H9 (cell line): ENCODE measurements around the gene UPF3A. TPM values are rescaled to one million over a fixed set of nuclear protein-coding genes. Genes with fewer than 3 reads are reported as not detected.

ENCODE experiments used
- DNase-seq: peaks from one replicate; pipeline ENCODE4 v3.0.0-alpha.2; 2017
- H2AFZ ChIP-seq: one replicate; pipeline ENCODE4 v1.6.1; 2013; ENCODE audit warnings: mild to moderate bottlenecking, low read length, control low read depth, moderate library complexity
- H2AK5ac ChIP-seq: 2 replicates; pipeline ENCODE4 v1.6.1; 2013; ENCODE audit warnings: low read length, control low read depth, mixed read lengths; ENCODE audit not compliant: insufficient read length
- H2BK120ac ChIP-seq: one replicate; pipeline ENCODE4 v1.6.1; 2013; ENCODE audit warnings: low read depth, mild to moderate bottlenecking, low read length, control low read depth, inconsistent platforms; ENCODE audit not compliant: poor library complexity, severe bottlenecking
- H2BK12ac ChIP-seq: 2 replicates; pipeline ENCODE4 v1.6.1; 2013; ENCODE audit warnings: low read length, control low read depth, mixed read lengths, low read depth; ENCODE audit not compliant: insufficient read length
- H2BK15ac ChIP-seq: 2 replicates; pipeline ENCODE4 v1.6.1; 2013; ENCODE audit warnings: low read depth, low read length, control low read depth
- H2BK20ac ChIP-seq: one replicate; pipeline ENCODE4 v1.6.1; 2013; ENCODE audit warnings: low read depth, mild to moderate bottlenecking, low read length, control low read depth, inconsistent platforms; ENCODE audit not compliant: poor library complexity, severe bottlenecking
- H2BK5ac ChIP-seq: 2 replicates; pipeline ENCODE4 v1.6.1; 2013; ENCODE audit warnings: low read length, control low read depth, mixed read lengths; ENCODE audit not compliant: insufficient read length
- H3K14ac ChIP-seq: 2 replicates; pipeline ENCODE4 v1.6.1; 2013; ENCODE audit warnings: low read length, control low read depth; ENCODE audit not compliant: insufficient read depth
- H3K18ac ChIP-seq: 2 replicates; pipeline ENCODE4 v1.6.1; 2013; ENCODE audit warnings: low read depth, mild to moderate bottlenecking, mixed read lengths, low read length, control low read depth; ENCODE audit not compliant: insufficient read length
- H3K23ac ChIP-seq: 2 replicates; pipeline ENCODE4 v1.6.1; 2013; ENCODE audit warnings: low read length, control low read depth, mixed read lengths, low read depth; ENCODE audit not compliant: insufficient read length
- H3K23me2 ChIP-seq: 2 replicates; pipeline ENCODE4 v1.6.1; 2013; ENCODE audit warnings: low read depth, mild to moderate bottlenecking, mixed read lengths, low read length, control low read depth; ENCODE audit not compliant: insufficient read length, poor library complexity, severe bottlenecking
- H3K27ac ChIP-seq: 2 replicates; pipeline ENCODE4 v1.5.1; 2013; ENCODE audit warnings: low read length, control low read depth, mixed read lengths, low read depth; ENCODE audit not compliant: insufficient read length
- H3K27me3 ChIP-seq: 2 replicates; pipeline ENCODE4 v1.6.1; 2013; ENCODE audit warnings: low read length, control low read depth, inconsistent platforms; ENCODE audit not compliant: insufficient read depth
- H3K4ac ChIP-seq: 2 replicates; pipeline ENCODE4 v1.6.1; 2013; ENCODE audit warnings: low read depth, mild to moderate bottlenecking, control low read depth, inconsistent platforms, low read length, moderate library complexity
- H3K4me1 ChIP-seq: 2 replicates; pipeline ENCODE4 v1.6.1; 2013; ENCODE audit warnings: low read length, control low read depth, inconsistent platforms; ENCODE audit not compliant: insufficient read depth
- H3K4me2 ChIP-seq: 2 replicates; pipeline ENCODE4 v1.6.1; 2013; ENCODE audit warnings: low read length, control low read depth, mixed read lengths; ENCODE audit not compliant: insufficient read length, insufficient read depth
- H3K56ac ChIP-seq: 2 replicates; pipeline ENCODE4 v1.6.1; 2013; ENCODE audit warnings: low read depth, mild to moderate bottlenecking, mixed read lengths, low read length, control low read depth; ENCODE audit not compliant: insufficient read length
- H3K79me1 ChIP-seq: 2 replicates; pipeline ENCODE4 v1.6.1; 2013; ENCODE audit warnings: low read depth, mild to moderate bottlenecking, moderate library complexity, low read length, control low read depth, inconsistent platforms; ENCODE audit not compliant: insufficient read depth, poor library complexity, severe bottlenecking
- H3K79me2 ChIP-seq: 2 replicates; pipeline ENCODE4 v1.6.1; 2013; ENCODE audit warnings: low read length, control low read depth, inconsistent platforms; ENCODE audit not compliant: insufficient read depth
- H3K9ac ChIP-seq: 2 replicates; pipeline ENCODE4 v1.6.1; 2013; ENCODE audit warnings: low read length, control low read depth, mixed read lengths; ENCODE audit not compliant: insufficient read length; ENCODE audit errors: extremely low read depth
- H3K9me3 ChIP-seq: one replicate; pipeline ENCODE4 v1.6.1; 2013; ENCODE audit warnings: low read depth, low read length, inconsistent platforms; ENCODE audit not compliant: control insufficient read depth
- H3T11ph ChIP-seq: one replicate; pipeline ENCODE4 v1.6.1; 2013; ENCODE audit warnings: mild to moderate bottlenecking, low read length, control low read depth, inconsistent platforms
- H4K20me1 ChIP-seq: one replicate; pipeline ENCODE4 v1.6.1; 2013; ENCODE audit not compliant: control insufficient read depth, insufficient read length, insufficient read depth
- H4K5ac ChIP-seq: 2 replicates; pipeline ENCODE4 v1.6.1; 2013; ENCODE audit warnings: low read depth, mild to moderate bottlenecking, mixed read lengths, low read length, control low read depth; ENCODE audit not compliant: insufficient read length
- H4K8ac ChIP-seq: replicated peaks from 2 replicates; pipeline ENCODE4 v1.6.1; 2013; ENCODE audit warnings: low read length, control low read depth, mixed read lengths, low read depth; ENCODE audit not compliant: insufficient read length
- H4K91ac ChIP-seq: 2 replicates; pipeline ENCODE4 v1.6.1; 2013; ENCODE audit warnings: low read depth, mild to moderate bottlenecking, moderate library complexity, mixed read lengths, low read length, control low read depth; ENCODE audit not compliant: insufficient read length
- H3K27ac Mint-ChIP-seq, 3 experiments: 2 replicates in 2 of 3; 3 replicates in 1 of 3; pipeline ENCODE4 v1.8.0; 2020 to 2021; ENCODE audit warnings: mixed read lengths in 3 of 3, mild to moderate bottlenecking in 1 of 3, moderate library complexity in 1 of 3
- H3K27me3 Mint-ChIP-seq: 2 replicates; pipeline ENCODE4 v1.8.0; 2021; ENCODE audit warnings: low read depth, mild to moderate bottlenecking, moderate library complexity, mixed read lengths
- H3K36me3 Mint-ChIP-seq, 3 experiments: 2 replicates in 2 of 3; 3 replicates in 1 of 3; pipeline ENCODE4 v1.8.0; 2020 to 2021; ENCODE audit warnings: low read depth in 3 of 3, mixed read lengths in 3 of 3; ENCODE audit not compliant: insufficient read depth in 1 of 3
- H3K4me1 Mint-ChIP-seq, 2 experiments: 2 replicates each; pipeline ENCODE4 v1.8.0; 2020; ENCODE audit warnings: mixed read lengths in 2 of 2
- H3K4me3 Mint-ChIP-seq, 2 experiments: 2 replicates in 1 of 2; 3 replicates in 1 of 2; pipeline ENCODE4 v1.8.0; 2020 to 2021; ENCODE audit warnings: mild to moderate bottlenecking in 2 of 2, mixed read lengths in 2 of 2, moderate library complexity in 1 of 2
- H3K9me3 Mint-ChIP-seq, 2 experiments: 2 replicates in 1 of 2; 3 replicates in 1 of 2; pipeline ENCODE4 v1.8.0; 2020; ENCODE audit warnings: mild to moderate bottlenecking in 2 of 2, mixed read lengths in 2 of 2, moderate library complexity in 1 of 2
- WGBS: extraction: QIAGEN DNeasy Blood & Tissue Kit; methylation state at CpG from one replicate; pipeline ENCODE4 v1.1.7; 2013; ENCODE audit warnings: missing lambda C conversion rate, low lambda C conversion rate, mixed read lengths; ENCODE audit not compliant: insufficient read length; ENCODE audit errors: extremely low coverage; 5-methylcytosine and 5-hydroxymethylcytosine counted together
- total RNA-seq: library from RNA; stranded (reverse); gene quantifications from 2 replicates; pipeline ENCODE4 v1.2.1, GENCODE V29; 2021
- TF ChIP-seq, protein P1 (sequence below): fragments of 200-600 bp; sonication (generic); conservative IDR thresholded peaks from 3 replicates; pipeline ENCODE4 v1.8.0; 2021; ENCODE audit warnings: antibody characterized with exemption, mild to moderate bottlenecking

Gene UPF3A
- total RNA-seq, 1 experiment from 2014 or later = 81.8 TPM

GRCh38 chr13:114319441-114319913 lies 38.1 kb downstream of the UPF3A start:
- H3K18ac ChIP-seq = no peak overlapping the region
- H3K79me2 ChIP-seq = peaks cover 16% of the 10 kb centered on the region; the same call in 1 of the 2 replicates
- no peak overlapping the region for H2AFZ ChIP-seq
- H4K8ac ChIP-seq = no peak overlapping the region
- H2BK120ac ChIP-seq = no peak overlapping the region
- no peak overlapping the region for H2BK15ac ChIP-seq
- H2BK12ac ChIP-seq = no peak overlapping the region
- no peak overlapping the region for H4K5ac ChIP-seq
- no peak overlapping the region for H2BK20ac ChIP-seq
- no peak overlapping the region for H3K23ac ChIP-seq
- no peaks in the 10 kb centered on the region for H3K4me1 ChIP-seq
- H3K14ac ChIP-seq = no peak overlapping the region
- H3K9ac ChIP-seq = no peak overlapping the region
- DNase-seq = no peak
- H3K56ac ChIP-seq = no peak overlapping the region
- Mint-ChIP-seq H3K27ac (no peak overlapping the region), H3K4me3 (no peak overlapping the region), H3K36me3 (peaks cover 37 to 62% (median 56%) of the 10 kb centered on the region in 3 experiments), H3K9me3 (no peaks in the 10 kb centered on the region), H3K27me3 (no peaks in the 10 kb centered on the region), H3K4me1 (peaks cover 9 to 12% of the 10 kb centered on the region in 2 experiments)
- H3K4me2 ChIP-seq = no peak overlapping the region
- H3K23me2 ChIP-seq = peaks cover 3% of the 10 kb centered on the region
- TF ChIP-seq, protein P1, sequence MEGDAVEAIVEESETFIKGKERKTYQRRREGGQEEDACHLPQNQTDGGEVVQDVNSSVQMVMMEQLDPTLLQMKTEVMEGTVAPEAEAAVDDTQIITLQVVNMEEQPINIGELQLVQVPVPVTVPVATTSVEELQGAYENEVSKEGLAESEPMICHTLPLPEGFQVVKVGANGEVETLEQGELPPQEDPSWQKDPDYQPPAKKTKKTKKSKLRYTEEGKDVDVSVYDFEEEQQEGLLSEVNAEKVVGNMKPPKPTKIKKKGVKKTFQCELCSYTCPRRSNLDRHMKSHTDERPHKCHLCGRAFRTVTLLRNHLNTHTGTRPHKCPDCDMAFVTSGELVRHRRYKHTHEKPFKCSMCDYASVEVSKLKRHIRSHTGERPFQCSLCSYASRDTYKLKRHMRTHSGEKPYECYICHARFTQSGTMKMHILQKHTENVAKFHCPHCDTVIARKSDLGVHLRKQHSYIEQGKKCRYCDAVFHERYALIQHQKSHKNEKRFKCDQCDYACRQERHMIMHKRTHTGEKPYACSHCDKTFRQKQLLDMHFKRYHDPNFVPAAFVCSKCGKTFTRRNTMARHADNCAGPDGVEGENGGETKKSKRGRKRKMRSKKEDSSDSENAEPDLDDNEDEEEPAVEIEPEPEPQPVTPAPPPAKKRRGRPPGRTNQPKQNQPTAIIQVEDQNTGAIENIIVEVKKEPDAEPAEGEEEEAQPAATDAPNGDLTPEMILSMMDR = no peak
- no peak overlapping the region for H3T11ph ChIP-seq
- H3K79me1 ChIP-seq = peaks cover 3% of the 10 kb centered on the region
- H4K20me1 ChIP-seq = no peaks in the 10 kb centered on the region
- H3K27ac ChIP-seq = peak overlapping the region; percentile 28
- H2AK5ac ChIP-seq = no peak overlapping the region
- H3K4ac ChIP-seq = no peak overlapping the region
- H3K27me3 ChIP-seq = no peaks in the 10 kb centered on the region
- WGBS = no CpG with 5 or more reads among the region's 3 CpGs
- H3K9me3 ChIP-seq = no peaks in the 10 kb centered on the region
- H4K91ac ChIP-seq = no peak overlapping the region
- no peak overlapping the region for H2BK5ac ChIP-seq
